BJ (cell line): ENCODE results near the gene BPIFB6. TPM values are rescaled to one million over a fixed set of nuclear protein-coding genes. Genes with fewer than 3 reads are reported as not detected.

Experiments used
- CTCF ChIA-PET: fragments of 350-600 bp; formaldehyde crosslinking; extraction: SDS; loops from one replicate; lab custom pipeline; 2021; ENCODE audit warnings: antibody characterized with exemption, inconsistent platforms; lab: Yijun Ruan, JAX
- POLR2A ChIA-PET: fragments of 300-600 bp; sonication (Branson Sonifier 250); formaldehyde crosslinking; extraction: SDS; loops from one replicate; lab custom pipeline; 2021; ENCODE audit warnings: antibody characterized with exemption; lab: Charles Lee
- DNase-seq: peaks from one replicate; pipeline ENCODE4 v3.0.0-alpha.2; 2011; ENCODE audit warnings: low read depth
- H3K27me3 ChIP-seq: 2 replicates; pipeline ENCODE4 v1.6.0; 2011; ENCODE audit warnings: low read length; ENCODE audit not compliant: control insufficient read depth, insufficient read depth
- H3K36me3 ChIP-seq: 2 replicates; pipeline ENCODE4 v1.5.1; 2011; ENCODE audit warnings: low read length; ENCODE audit not compliant: control insufficient read depth, insufficient read depth
- H3K4me3 ChIP-seq: 2 replicates; pipeline ENCODE4 v1.5.1; 2011; ENCODE audit warnings: low read depth, mild to moderate bottlenecking, control low read depth, low read length
- polyA plus RNA-seq: library from polyadenylated mRNA; depleted of rRNA; stranded (reverse); fragments of >200 nt; gene quantifications from 2 replicates; pipeline ENCODE4 v1.2.3, GENCODE V29; 2011
- TF ChIP-seq, protein P1 (sequence below): IDR thresholded peaks from 2 replicates; pipeline ENCODE4 v1.5.1; 2011; ENCODE audit warnings: low read depth, mild to moderate bottlenecking, control low read depth, inconsistent platforms, low read length, moderate library complexity; ENCODE audit not compliant: insufficient read depth

The BPIFB6 gene
- polyA plus RNA-seq, 1 experiment: not detected

DNA sequence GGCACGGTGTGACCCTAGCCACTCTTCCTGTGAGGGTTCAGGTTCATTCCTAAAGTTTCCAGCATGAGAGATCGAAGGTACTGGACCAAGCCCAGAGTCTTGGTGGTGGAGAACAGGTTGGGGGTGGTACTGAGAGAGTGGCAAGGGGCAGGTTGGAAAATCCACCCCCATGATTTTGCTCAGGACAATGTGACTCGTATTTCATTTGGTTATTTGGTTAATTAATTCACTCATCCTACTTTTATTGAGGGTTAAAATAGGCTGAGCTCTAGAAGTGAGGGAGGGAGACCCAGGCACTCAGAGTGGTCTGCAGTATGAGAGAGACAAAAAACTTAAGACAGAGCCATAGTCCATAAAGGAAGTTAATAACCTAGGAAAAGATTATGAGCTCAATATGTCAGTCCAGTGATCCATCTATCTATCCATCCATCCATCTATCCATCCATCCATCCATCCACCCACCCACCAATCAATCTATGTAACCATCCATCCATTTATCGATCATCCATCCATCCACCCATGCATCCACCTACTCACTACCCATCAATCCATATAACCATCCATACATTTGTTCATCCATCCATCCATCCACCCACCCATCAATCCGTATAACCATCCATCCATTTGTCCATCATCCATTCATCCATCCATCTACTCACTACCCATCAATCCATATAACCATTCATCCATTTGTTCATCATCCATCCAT lies 6.7 kb upstream of the BPIFB6 start:
- CTCF ChIA-PET: interaction anchor here (0.6 kb wide), 1 partner anchor 236 kb away, joined by 3 read pairs; no protein-coding TSS in a partner anchor
- DNase-seq: no peak
- TF ChIP-seq, protein P1, sequence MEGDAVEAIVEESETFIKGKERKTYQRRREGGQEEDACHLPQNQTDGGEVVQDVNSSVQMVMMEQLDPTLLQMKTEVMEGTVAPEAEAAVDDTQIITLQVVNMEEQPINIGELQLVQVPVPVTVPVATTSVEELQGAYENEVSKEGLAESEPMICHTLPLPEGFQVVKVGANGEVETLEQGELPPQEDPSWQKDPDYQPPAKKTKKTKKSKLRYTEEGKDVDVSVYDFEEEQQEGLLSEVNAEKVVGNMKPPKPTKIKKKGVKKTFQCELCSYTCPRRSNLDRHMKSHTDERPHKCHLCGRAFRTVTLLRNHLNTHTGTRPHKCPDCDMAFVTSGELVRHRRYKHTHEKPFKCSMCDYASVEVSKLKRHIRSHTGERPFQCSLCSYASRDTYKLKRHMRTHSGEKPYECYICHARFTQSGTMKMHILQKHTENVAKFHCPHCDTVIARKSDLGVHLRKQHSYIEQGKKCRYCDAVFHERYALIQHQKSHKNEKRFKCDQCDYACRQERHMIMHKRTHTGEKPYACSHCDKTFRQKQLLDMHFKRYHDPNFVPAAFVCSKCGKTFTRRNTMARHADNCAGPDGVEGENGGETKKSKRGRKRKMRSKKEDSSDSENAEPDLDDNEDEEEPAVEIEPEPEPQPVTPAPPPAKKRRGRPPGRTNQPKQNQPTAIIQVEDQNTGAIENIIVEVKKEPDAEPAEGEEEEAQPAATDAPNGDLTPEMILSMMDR: no peak
- POLR2A ChIA-PET: no interaction called here
- Histone ChIP-seq H3K36me3 (no peaks in the 10 kb centered on the region), H3K4me3 (no peak overlapping the region), H3K27me3 (0 out of 2 replicates have a peak, but pooled peaks cover 2% of the 10 kb centered on the region)

GRCh38 chr20:33025318-33025876 lies 6.1 kb upstream of the BPIFB6 start:
- Histone ChIP-seq H3K36me3 (no peaks in the 10 kb centered on the region), H3K27me3 (0 out of 2 replicates have a peak, but pooled peaks cover 2% of the 10 kb centered on the region), H3K4me3 (no peak overlapping the region)
- ChIA-PET POLR2A (no interaction called here), CTCF (no interaction called here)
- no peak for DNase-seq
- TF ChIP-seq, protein P1: no peak

DNA sequence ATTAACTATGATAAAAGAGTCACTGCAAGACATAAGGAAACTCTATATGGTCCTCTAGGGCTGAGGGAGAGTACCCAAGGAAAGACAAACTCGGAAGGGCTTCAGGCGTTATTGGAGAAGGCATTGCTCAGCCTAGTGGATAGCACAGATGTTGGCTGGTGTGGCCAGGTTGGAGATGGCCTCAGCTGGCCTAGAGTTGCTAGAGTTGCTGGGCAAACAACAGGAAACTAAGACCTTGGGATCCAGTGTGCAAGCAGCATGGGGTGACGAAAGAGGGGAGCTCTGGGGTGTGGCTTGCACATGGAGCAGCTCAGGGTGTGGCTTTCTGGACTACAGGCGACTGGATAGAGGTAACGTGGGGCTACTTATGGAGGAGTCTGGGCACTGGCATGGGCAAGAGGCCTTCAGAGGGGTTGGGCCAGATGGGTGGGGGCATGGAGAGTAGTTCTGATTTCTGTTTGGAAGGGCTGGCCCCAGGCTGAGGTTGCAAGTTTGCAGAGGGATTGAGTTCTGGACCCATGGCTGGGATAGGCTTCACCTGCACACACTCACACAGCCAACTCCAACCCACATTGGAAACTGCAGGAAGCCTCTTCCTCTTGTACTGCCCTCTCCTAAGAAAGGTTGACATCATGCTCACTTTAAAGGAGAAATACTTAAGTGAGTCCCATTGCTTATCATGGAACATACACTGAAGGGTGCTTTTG lies 5.2 kb upstream of the BPIFB6 start:
- Histone ChIP-seq H3K36me3 (no peaks in the 10 kb centered on the region), H3K27me3 (0 out of 2 replicates have a peak, but pooled peaks cover 2% of the 10 kb centered on the region), H3K4me3 (no peak overlapping the region)
- TF ChIP-seq, protein P1: no peak
- POLR2A ChIA-PET: no interaction called here
- DNase-seq: no peak
- CTCF ChIA-PET: no interaction called here

- no peak for DNase-seq
- Histone ChIP-seq H3K4me3 (no peak overlapping the region), H3K27me3 (0 out of 2 replicates have a peak, but pooled peaks cover 2% of the 10 kb centered on the region), H3K36me3 (no peaks in the 10 kb centered on the region)
- ChIA-PET POLR2A (no interaction called here), CTCF (no interaction called here)
- TF ChIP-seq, protein P1: no peak
Measured at GRCh38 chr20:33026779-33027759, 4.4 kb upstream of the BPIFB6 start.
